Measurements from ENCODE around the gene DDX3X. TPM values are rescaled to one million over a fixed set of nuclear protein-coding genes. Genes with fewer than 3 reads are reported as not detected.

DDX3X gene
- total and polyA plus RNA-seq, 7 experiments from 2014 or later = 209 to 790 (median 295) TPM

DNA sequence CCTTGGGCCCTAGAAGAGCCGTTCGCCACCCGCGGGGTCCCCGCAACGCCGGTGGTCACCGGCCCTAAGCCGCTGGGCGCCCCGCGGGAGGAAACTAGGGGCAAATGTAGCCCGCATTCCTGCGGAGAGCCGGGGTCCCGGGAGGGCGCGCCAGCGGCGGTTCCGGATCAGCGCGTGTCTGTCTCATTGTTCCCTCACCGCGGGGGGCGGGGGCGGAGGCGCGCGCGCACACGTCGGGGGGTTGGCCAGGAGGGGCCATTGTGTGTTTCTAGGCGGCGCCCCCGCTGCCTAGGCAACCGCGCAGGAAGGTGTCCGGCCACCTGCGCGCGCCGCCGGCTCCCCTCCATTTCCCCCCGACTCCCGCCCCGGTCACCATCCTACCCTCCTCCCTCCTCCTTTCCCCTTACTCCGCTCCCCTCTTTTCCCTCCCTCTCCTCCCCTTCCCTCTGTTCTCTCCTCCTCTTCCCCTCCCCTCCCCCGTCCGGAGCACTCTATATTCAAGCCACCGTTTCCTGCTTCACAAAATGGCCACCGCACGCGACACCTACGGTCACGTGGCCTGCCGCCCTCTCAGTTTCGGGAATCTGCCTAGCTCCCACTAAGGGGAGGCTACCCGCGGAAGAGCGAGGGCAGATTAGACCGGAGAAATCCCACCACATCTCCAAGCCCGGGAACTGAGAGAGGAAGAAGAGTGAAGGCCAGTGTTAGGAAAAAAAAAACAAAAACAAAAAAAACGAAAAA is 789 bp upstream of the DDX3X start:
- POLR2A ChIA-PET = interaction anchor here (0.5 to 1.6 kb wide), 15 partner anchors 10 to 690 kb away, joined by 3 to 8 read pairs (median 5); partner anchors contain the start of gene USP9X
- DNase-seq = peak; percentile 73 to 92 (median 86)

DNA sequence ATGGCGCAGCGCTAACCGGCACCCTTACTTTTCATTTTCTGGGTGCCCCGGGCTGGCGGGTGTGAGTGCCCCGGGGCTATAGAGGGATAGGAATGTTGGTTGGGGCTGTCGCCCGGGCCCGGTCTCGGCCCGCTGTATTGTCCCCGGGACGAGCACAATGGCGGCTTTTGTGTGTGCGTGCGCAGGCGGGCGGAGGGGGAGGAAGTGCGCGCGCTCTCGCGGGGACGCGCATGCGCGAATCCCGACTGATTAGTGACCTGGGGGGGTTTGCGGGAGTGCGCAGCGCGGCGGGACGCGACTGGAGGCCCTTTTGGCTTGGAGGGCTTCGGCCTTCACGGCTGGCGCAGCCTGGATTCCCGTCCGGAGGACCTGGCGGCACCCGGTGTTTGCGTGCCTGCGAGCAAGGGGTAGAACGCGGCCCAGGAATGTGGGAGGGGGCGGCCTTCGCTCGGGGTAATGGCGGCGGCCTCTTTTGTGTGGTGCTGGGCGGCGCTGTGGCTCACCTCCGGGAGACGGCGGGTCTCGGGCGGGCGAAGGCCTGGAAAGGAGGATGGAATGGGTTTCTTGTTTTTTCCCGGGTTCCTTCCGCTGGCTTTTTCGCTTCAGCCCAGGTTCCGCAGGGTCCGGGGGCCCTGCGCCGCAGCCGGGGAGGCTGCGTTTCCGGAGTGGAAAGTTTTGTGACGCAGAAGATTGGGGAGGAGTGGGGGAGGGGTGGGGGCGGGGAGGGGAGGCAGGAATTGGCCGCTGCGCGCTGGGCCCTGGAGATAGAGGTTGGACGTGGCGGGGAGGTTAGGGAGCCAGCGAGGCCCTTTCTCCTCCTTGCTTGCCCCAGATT is 618 bp downstream of the DDX3X start:
- ChIA-PET POLR2A (interaction anchor here (0.9 to 6.0 kb wide), 11 partner anchors 13 to 249 kb away, joined by 3 to 37 read pairs (median 6); partner anchors contain the start of gene USP9X), CTCF (no interaction called here)
- peak overlapping the region; percentile 99 to 100 (median 100) for H3K27ac Mint-ChIP-seq
- no peaks in the 10 kb centered on the region for H3K9me3 ChIP-seq (ENCODE audit: control insufficient read depth in 2 of 3, low read length in 3 of 3)
- intact Hi-C loops (cut with micrococcal nuclease) = loop anchor here (1.0 to 10.0 kb wide), 9 partner anchors 108 to 1610 kb away; partner anchors contain the start of genes BCOR (in 1 of the 2), CASK (in 1 of the 2), CXorf38 (in 1 of the 2) and MED14 (in 1 of the 2)
- no peaks in the 10 kb centered on the region for H3K27me3 ChIP-seq (ENCODE audit: control insufficient read depth in 2 of 2, insufficient read depth in 2 of 2, low read length in 2 of 2)
- peak overlapping the region; percentile 91 for H3K4me3 ChIP-seq (ENCODE audit: low read length)
- H3K4me1 ChIP-seq (ENCODE audit: control insufficient read depth in 2 of 2, insufficient read depth in 2 of 2, low read length in 2 of 2) = peaks cover 8 to 23% of the 10 kb centered on the region in 2 donors
- peaks cover 14 to 68% (median 36%) of the 10 kb centered on the region in 7 donors for H3K4me1 Mint-ChIP-seq
- peaks cover 0 to 21% (median 0%) of the 10 kb centered on the region in 11 donors for H3K9me3 Mint-ChIP-seq
- H3K27me3 Mint-ChIP-seq = peaks cover 0 to 6% (median 0%) of the 10 kb centered on the region in 5 donors
- peak overlapping the region; percentile 100 for H3K27ac ChIP-seq (ENCODE audit: low read depth, low read length)
- H3K36me3 ChIP-seq (ENCODE audit: control insufficient read depth in 2 of 3, insufficient read depth in 3 of 3, low read length in 3 of 3) = peaks cover 0 to 15% (median 5%) of the 10 kb centered on the region in 3 experiments
- peak overlapping the region; percentile 92 to 99 (median 96) for H3K4me3 Mint-ChIP-seq
- peaks cover 0 to 37% (median 22%) of the 10 kb centered on the region in 5 donors for H3K36me3 Mint-ChIP-seq
- DNase-seq = peak; percentile 64 to 93 (median 83)
- peak; percentile 55 for ATAC-seq

More for the DNA sequence above, 789 bp upstream of the DDX3X start:
- Histone ChIP-seq H3K27ac (ENCODE audit: low read depth, low read length) (peak overlapping the region; percentile 100), H3K4me3 (ENCODE audit: low read length) (peak overlapping the region; percentile 91), H3K9me3 (ENCODE audit: control insufficient read depth in 2 of 3, low read length in 3 of 3) (no peaks in the 10 kb centered on the region), H3K36me3 (ENCODE audit: control insufficient read depth in 2 of 3, insufficient read depth in 3 of 3, low read length in 3 of 3) (peaks cover 0 to 11% (median 0%) of the 10 kb centered on the region in 3 experiments), H3K4me1 (ENCODE audit: control insufficient read depth in 2 of 2, insufficient read depth in 2 of 2, low read length in 2 of 2) (peaks cover 3 to 10% of the 10 kb centered on the region in 2 donors), H3K27me3 (ENCODE audit: control insufficient read depth in 2 of 2, insufficient read depth in 2 of 2, low read length in 2 of 2) (no peaks in the 10 kb centered on the region)
- intact Hi-C loops (cut with micrococcal nuclease) = loop anchor here (1.0 to 10.0 kb wide), 14 partner anchors 50 to 1612 kb away; partner anchors contain the start of genes CXorf38 (in 2 of the 2), ATP6AP2 (in 1 of the 2), BCOR (in 1 of the 2) and CASK (in 1 of the 2)
- Mint-ChIP-seq H3K4me3 (peak overlapping the region; percentile 92 to 99 (median 96)), H3K4me1 (peaks cover 6 to 59% (median 23%) of the 10 kb centered on the region in 7 donors), H3K27me3 (peaks cover 0 to 6% (median 0%) of the 10 kb centered on the region in 5 donors), H3K9me3 (peaks cover 0 to 21% (median 0%) of the 10 kb centered on the region in 11 donors), H3K27ac (peak overlapping the region; percentile 99 to 100 (median 100)), H3K36me3 (peaks cover 0 to 24% (median 14%) of the 10 kb centered on the region in 5 donors)
- ATAC-seq = peak; percentile 73
- CTCF ChIA-PET = no interaction called here

DNA sequence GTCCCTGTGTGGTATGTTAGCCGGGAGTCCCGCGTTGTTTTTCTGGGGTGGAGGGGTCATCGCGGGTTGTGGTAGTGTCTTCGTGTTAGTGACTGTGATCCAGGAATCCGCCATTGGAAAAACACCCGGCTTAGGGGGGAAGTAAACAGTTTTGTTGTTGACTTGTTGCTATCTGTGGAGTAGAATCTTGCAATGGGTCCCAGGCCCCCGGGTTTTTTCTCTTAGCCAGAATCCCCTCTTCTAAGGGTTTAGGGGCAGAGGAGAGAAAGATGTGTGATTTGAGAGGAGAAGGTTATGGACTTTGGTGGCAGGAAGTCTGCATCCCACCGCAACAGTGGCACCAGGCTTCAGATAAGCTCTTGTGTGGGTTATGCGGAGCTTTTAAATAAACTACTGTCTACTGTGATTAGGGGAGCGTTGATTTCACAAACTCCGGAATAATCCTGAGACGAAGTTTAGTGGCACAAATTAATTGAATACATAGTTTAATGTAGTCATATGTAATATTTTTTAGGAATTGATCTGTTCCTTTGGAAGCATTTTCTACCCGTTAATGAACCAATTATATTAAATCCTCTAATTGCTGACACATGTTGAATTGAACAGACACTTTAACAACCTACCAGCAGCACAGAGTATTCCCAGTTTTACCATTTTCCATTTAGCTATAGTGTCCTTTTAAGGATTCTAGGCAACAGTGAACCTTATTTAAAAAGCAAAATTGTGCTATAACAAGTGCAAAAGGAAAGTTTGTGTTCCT is 1.4 kb downstream of the DDX3X start:
- DNase-seq (peak in 1 of 9 donors; percentile 30), ATAC-seq (no peak)
- CTCF ChIA-PET = no interaction called here
- Mint-ChIP-seq H3K4me1 (peaks cover 15 to 68% (median 39%) of the 10 kb centered on the region in 7 donors), H3K27ac (peak overlapping the region; percentile 99 to 100 (median 100)), H3K27me3 (peaks cover 0 to 6% (median 0%) of the 10 kb centered on the region in 5 donors), H3K9me3 (peaks cover 0 to 21% (median 0%) of the 10 kb centered on the region in 11 donors), H3K4me3 (peak overlapping the region; percentile 92 to 99 (median 96)), H3K36me3 (peaks cover 0 to 40% (median 24%) of the 10 kb centered on the region in 5 donors)
- H3K4me1 ChIP-seq (ENCODE audit: control insufficient read depth in 2 of 2, insufficient read depth in 2 of 2, low read length in 2 of 2) = peaks cover 13 to 24% of the 10 kb centered on the region in 2 donors
- H3K9me3 ChIP-seq (ENCODE audit: control insufficient read depth in 2 of 3, low read length in 3 of 3) = no peaks in the 10 kb centered on the region
- H3K36me3 ChIP-seq (ENCODE audit: control insufficient read depth in 2 of 3, insufficient read depth in 3 of 3, low read length in 3 of 3) = peaks cover 3 to 16% (median 9%) of the 10 kb centered on the region in 3 experiments
- H3K27me3 ChIP-seq (ENCODE audit: control insufficient read depth in 2 of 2, insufficient read depth in 2 of 2, low read length in 2 of 2) = no peaks in the 10 kb centered on the region
- peak overlapping the region; percentile 91 for H3K4me3 ChIP-seq (ENCODE audit: low read length)
- peak overlapping the region; percentile 100 for H3K27ac ChIP-seq (ENCODE audit: low read depth, low read length)
- intact Hi-C loops (cut with micrococcal nuclease) = loop anchor here in 1 of 2 donors (10.0 kb wide), 1 partner anchor 1609 kb away; no protein-coding TSS in a partner anchor
- POLR2A ChIA-PET = interaction anchor here (0.9 to 6.0 kb wide), 5 partner anchors 9 to 108 kb away, joined by 3 to 37 read pairs (median 5); no protein-coding TSS in a partner anchor

DNA sequence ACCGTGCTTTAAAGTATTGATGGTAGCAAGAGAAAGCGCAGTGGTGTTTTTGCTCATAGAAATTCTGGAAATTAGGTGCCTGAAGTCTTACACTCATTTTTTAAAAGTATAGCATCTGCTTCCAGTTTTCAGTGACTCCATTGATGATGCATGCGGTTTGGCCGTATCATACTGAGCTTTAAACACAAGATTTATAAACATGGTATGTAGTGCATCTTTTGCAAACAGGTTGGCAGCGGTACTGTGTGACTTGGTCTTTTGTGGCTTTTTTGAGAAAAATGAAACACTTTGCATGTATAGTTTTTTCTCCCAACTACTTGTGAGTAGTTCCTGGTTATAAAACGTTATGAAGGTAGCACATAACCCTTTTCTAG is 2.0 kb downstream of the DDX3X start:
- ChIA-PET CTCF (interaction anchor here (0.6 kb wide), 1 partner anchor 100 kb away, joined by 3 read pairs; no protein-coding TSS in a partner anchor), POLR2A (interaction anchor here (0.9 to 6.0 kb wide), 5 partner anchors 9 to 107 kb away, joined by 3 to 37 read pairs (median 5); no protein-coding TSS in a partner anchor)
- H3K4me3 Mint-ChIP-seq = peak overlapping the region; percentile 92 to 99 (median 96)
- no peak for ATAC-seq
- peaks cover 0 to 21% (median 0%) of the 10 kb centered on the region in 11 donors for H3K9me3 Mint-ChIP-seq
- peak in 4 of 9 donors; percentile 11 to 45 (median 36) for DNase-seq
- Histone ChIP-seq H3K4me3 (ENCODE audit: low read length) (peak overlapping the region; percentile 91), H3K27ac (ENCODE audit: low read depth, low read length) (peak overlapping the region; percentile 100), H3K27me3 (ENCODE audit: control insufficient read depth in 2 of 2, insufficient read depth in 2 of 2, low read length in 2 of 2) (no peaks in the 10 kb centered on the region), H3K4me1 (ENCODE audit: control insufficient read depth in 2 of 2, insufficient read depth in 2 of 2, low read length in 2 of 2) (peaks cover 19 to 30% of the 10 kb centered on the region in 2 donors), H3K9me3 (ENCODE audit: control insufficient read depth in 2 of 3, low read length in 3 of 3) (no peaks in the 10 kb centered on the region), H3K36me3 (ENCODE audit: control insufficient read depth in 2 of 3, insufficient read depth in 3 of 3, low read length in 3 of 3) (peaks cover 3 to 16% (median 14%) of the 10 kb centered on the region in 3 experiments)
- peaks cover 0 to 6% (median 0%) of the 10 kb centered on the region in 5 donors for H3K27me3 Mint-ChIP-seq
- peak overlapping the region; percentile 99 to 100 (median 100) for H3K27ac Mint-ChIP-seq
- H3K36me3 Mint-ChIP-seq = peaks cover 0 to 40% (median 25%) of the 10 kb centered on the region in 5 donors
- H3K4me1 Mint-ChIP-seq = peaks cover 15 to 68% (median 44%) of the 10 kb centered on the region in 7 donors
- intact Hi-C loops (cut with micrococcal nuclease) = loop anchor here (2.0 to 10.0 kb wide), 2 partner anchors 85 to 1609 kb away; no protein-coding TSS in a partner anchor

DNA sequence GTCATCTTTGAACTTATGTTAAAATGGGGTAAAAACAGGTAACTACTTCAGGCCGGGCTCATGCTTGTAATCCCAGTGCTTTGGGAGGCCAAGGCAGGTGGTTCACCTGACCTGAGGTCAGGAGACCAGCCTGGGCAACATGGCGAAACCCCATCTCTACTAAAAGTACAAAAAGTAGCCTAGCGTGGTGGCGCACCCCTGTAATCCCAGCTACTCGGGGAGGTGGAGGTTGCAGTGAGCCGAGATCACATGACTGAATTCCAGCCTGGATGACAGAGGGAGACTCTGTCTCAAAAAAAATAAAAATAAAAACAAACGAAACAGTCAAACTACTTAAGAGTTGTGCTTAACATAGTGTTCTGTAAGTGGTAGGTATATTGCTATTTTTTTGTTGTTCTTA is 2.5 kb downstream of the DDX3X start:
- peaks cover 0 to 21% (median 0%) of the 10 kb centered on the region in 11 donors for H3K9me3 Mint-ChIP-seq
- intact Hi-C loops (cut with micrococcal nuclease) = loop anchor here (2.0 to 10.0 kb wide), 2 partner anchors 84 to 1608 kb away; no protein-coding TSS in a partner anchor
- peaks cover 19 to 31% of the 10 kb centered on the region in 2 donors for H3K4me1 ChIP-seq (ENCODE audit: control insufficient read depth in 2 of 2, insufficient read depth in 2 of 2, low read length in 2 of 2)
- DNase-seq (no peak), ATAC-seq (no peak)
- peak overlapping the region; percentile 91 for H3K4me3 ChIP-seq (ENCODE audit: low read length)
- H3K36me3 Mint-ChIP-seq = peaks cover 0 to 40% (median 26%) of the 10 kb centered on the region in 5 donors
- H3K4me1 Mint-ChIP-seq = peaks cover 19 to 68% (median 43%) of the 10 kb centered on the region in 7 donors
- H3K27me3 Mint-ChIP-seq = peaks cover 0 to 6% (median 0%) of the 10 kb centered on the region in 5 donors
- peak overlapping the region; percentile 92 to 99 (median 96) for H3K4me3 Mint-ChIP-seq
- POLR2A ChIA-PET = interaction anchor here (0.9 to 6.0 kb wide), 5 partner anchors 8 to 107 kb away, joined by 3 to 37 read pairs (median 5); no protein-coding TSS in a partner anchor
- H3K27ac Mint-ChIP-seq = peak overlapping the region; percentile 99 to 100 (median 100)
- CTCF ChIA-PET = interaction anchor here (0.6 kb wide), 1 partner anchor 99 kb away, joined by 3 read pairs; no protein-coding TSS in a partner anchor
- peaks cover 3 to 19% (median 14%) of the 10 kb centered on the region in 3 experiments for H3K36me3 ChIP-seq (ENCODE audit: control insufficient read depth in 2 of 3, insufficient read depth in 3 of 3, low read length in 3 of 3)
- no peaks in the 10 kb centered on the region for H3K9me3 ChIP-seq (ENCODE audit: control insufficient read depth in 2 of 3, low read length in 3 of 3)
- no peaks in the 10 kb centered on the region for H3K27me3 ChIP-seq (ENCODE audit: control insufficient read depth in 2 of 2, insufficient read depth in 2 of 2, low read length in 2 of 2)
- H3K27ac ChIP-seq (ENCODE audit: low read depth, low read length) = peak overlapping the region; percentile 100
